Natural killer cell (primary cell): Measurements from ENCODE around the gene COL25A1. TPM values are rescaled to one million over a fixed set of nuclear protein-coding genes. Genes with fewer than 3 reads are reported as not detected.

Experiments used
- ATAC-seq, 3 donors: fragments of 150-1000 bp in 2 of 3; fragments of 200-7000 bp in 1 of 3; cut with Tn5 transposase; 1 replicate in 1 of 3; 2 replicates in 2 of 3; pipeline ENCODE4 v1.10.0; 2021; ENCODE audit warnings: mild to moderate bottlenecking in 2 of 3, moderate library complexity in 2 of 3
- DNase-seq, 2 donors: peaks; one replicate each; pipeline versions ENCODE4 v3.0.0 to v3.0.0-alpha.2; 2013 to 2021; ENCODE audit warnings: mixed read lengths in 1 of 2
- H3K27ac ChIP-seq: one replicate; pipeline ENCODE4 v1.5.1; 2013; ENCODE audit warnings: mild to moderate bottlenecking, low read length
- H3K27me3 ChIP-seq: one replicate; pipeline ENCODE4 v1.6.1; 2013; ENCODE audit warnings: low read length; ENCODE audit not compliant: control insufficient read depth, insufficient read depth
- H3K36me3 ChIP-seq: one replicate; pipeline ENCODE4 v1.6.1; 2013; ENCODE audit warnings: low read length; ENCODE audit not compliant: control insufficient read depth, insufficient read depth
- H3K4me1 ChIP-seq: one replicate; pipeline ENCODE4 v1.6.1; 2013; ENCODE audit warnings: low read length; ENCODE audit not compliant: control insufficient read depth, insufficient read depth
- H3K4me3 ChIP-seq: one replicate; pipeline ENCODE4 v1.5.1; 2013; ENCODE audit warnings: low read length
- H3K9me3 ChIP-seq: one replicate; pipeline ENCODE4 v1.6.1; 2013; ENCODE audit warnings: low read length; ENCODE audit not compliant: control insufficient read depth, insufficient read depth
- H3K27ac Mint-ChIP-seq, 2 donors: one replicate each; pipeline ENCODE4 v1.8.0; 2022; ENCODE audit warnings: mild to moderate bottlenecking in 2 of 2, mixed read lengths in 2 of 2, moderate library complexity in 1 of 2
- H3K27me3 Mint-ChIP-seq, 2 donors: one replicate each; pipeline ENCODE4 v1.8.0; 2022; ENCODE audit warnings: low read depth in 2 of 2, mixed read lengths in 2 of 2
- H3K36me3 Mint-ChIP-seq: one replicate; pipeline ENCODE4 v1.8.0; 2022; ENCODE audit warnings: mixed read lengths
- H3K4me1 Mint-ChIP-seq, 2 donors: one replicate each; pipeline ENCODE4 v1.8.0; 2022; ENCODE audit warnings: mixed read lengths in 2 of 2
- H3K4me3 Mint-ChIP-seq: one replicate; pipeline ENCODE4 v1.8.0; 2022; ENCODE audit warnings: mild to moderate bottlenecking, moderate library complexity, mixed read lengths
- H3K9me3 Mint-ChIP-seq, 2 donors: one replicate each; pipeline ENCODE4 v1.8.0; 2022; ENCODE audit warnings: mixed read lengths in 2 of 2
- WGBS: methylation state at CpG from one replicate; pipeline ENCODE4 v1.1.7; 2013; ENCODE audit warnings: missing lambda C conversion rate; ENCODE audit not compliant: insufficient coverage; 5-methylcytosine and 5-hydroxymethylcytosine counted together
- intact Hi-C: fragments of 100-400 bp; cut with micrococcal nuclease; formaldehyde crosslinking; loops from one replicate; pipeline ENCODE4 v1.14.2; 2022
- total RNA-seq, 4 donors: library from RNA; stranded (reverse); fragments of 120-200 nt in 1 of 4; gene quantifications; one replicate each; pipeline versions ENCODE4 v1.2.3 to v1.2.4, GENCODE V29; 2013 to 2022
- TF ChIP-seq, protein P1 (sequence below): fragments of 200-600 bp; IDR thresholded peaks from one replicate; pipeline ENCODE4 v1.8.0; 2022; ENCODE audit warnings: antibody characterized with exemption

Gene COL25A1
- total RNA-seq, 3 donors from 2014 or later (not counting 1 experiment from before 2014, with no cell fraction given): 0.08 TPM; not detected in 2

DNA sequence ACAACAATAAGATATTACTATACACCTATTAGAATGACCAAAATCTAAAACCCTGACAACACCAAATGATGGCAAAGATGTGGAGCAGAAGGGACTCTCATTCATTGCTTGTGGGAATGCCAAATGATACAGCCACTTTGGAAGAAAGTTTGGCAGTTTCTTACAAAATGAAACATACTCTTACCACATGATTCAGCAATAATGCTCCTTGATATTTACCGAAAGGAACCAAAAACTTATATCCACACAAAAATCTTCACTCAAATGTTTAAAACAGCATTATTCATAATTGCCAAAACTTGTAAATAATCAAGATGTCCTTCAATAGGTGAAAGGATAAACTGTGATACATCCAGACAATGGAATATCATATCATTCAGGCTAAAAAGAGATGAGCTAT, 180.9 kb downstream of the COL25A1 start:
- no peaks in the 10 kb centered on the region for H3K4me1 ChIP-seq
- WGBS: 80% methylated on average over 1 of the region's 1 CpG
- H3K27me3 Mint-ChIP-seq: peaks cover 6 to 9% of the 10 kb centered on the region in 2 donors
- H3K9me3 Mint-ChIP-seq: peaks cover 0 to 4% of the 10 kb centered on the region in 2 donors
- no peak overlapping the region for H3K27ac ChIP-seq
- H3K36me3 ChIP-seq: no peaks in the 10 kb centered on the region
- H3K36me3 Mint-ChIP-seq: no peaks in the 10 kb centered on the region
- ATAC-seq (no peak), DNase-seq (no peak)
- H3K27ac Mint-ChIP-seq: no peak overlapping the region
- no peaks in the 10 kb centered on the region for H3K4me1 Mint-ChIP-seq
- H3K4me3 Mint-ChIP-seq: no peak overlapping the region
- H3K9me3 ChIP-seq: no peaks in the 10 kb centered on the region
- TF ChIP-seq, protein P1, sequence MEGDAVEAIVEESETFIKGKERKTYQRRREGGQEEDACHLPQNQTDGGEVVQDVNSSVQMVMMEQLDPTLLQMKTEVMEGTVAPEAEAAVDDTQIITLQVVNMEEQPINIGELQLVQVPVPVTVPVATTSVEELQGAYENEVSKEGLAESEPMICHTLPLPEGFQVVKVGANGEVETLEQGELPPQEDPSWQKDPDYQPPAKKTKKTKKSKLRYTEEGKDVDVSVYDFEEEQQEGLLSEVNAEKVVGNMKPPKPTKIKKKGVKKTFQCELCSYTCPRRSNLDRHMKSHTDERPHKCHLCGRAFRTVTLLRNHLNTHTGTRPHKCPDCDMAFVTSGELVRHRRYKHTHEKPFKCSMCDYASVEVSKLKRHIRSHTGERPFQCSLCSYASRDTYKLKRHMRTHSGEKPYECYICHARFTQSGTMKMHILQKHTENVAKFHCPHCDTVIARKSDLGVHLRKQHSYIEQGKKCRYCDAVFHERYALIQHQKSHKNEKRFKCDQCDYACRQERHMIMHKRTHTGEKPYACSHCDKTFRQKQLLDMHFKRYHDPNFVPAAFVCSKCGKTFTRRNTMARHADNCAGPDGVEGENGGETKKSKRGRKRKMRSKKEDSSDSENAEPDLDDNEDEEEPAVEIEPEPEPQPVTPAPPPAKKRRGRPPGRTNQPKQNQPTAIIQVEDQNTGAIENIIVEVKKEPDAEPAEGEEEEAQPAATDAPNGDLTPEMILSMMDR: no peak
- intact Hi-C loops: no loop called here
- H3K27me3 ChIP-seq: no peaks in the 10 kb centered on the region
- H3K4me3 ChIP-seq: no peak overlapping the region

DNA sequence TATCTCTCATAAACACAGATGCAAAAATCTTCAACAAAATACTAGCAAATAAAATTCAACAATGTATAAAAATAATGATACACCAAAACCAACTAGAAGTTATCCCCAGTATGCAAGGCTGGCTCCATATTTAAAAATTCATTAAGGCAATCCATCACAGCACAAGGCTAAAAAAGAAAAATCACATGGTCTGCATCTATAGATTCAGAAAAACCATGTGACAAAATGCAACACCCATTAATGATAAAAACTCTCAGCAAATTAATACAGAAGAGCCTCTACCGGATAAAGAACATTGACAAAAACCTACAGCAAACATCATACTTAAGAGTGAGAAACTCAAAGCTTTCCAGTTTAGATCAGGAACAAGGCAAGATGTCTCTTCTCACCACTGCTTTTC, 182.6 kb downstream of the COL25A1 start:
- no peak overlapping the region for H3K27ac Mint-ChIP-seq
- peaks cover 5 to 9% of the 10 kb centered on the region in 2 donors for H3K27me3 Mint-ChIP-seq
- H3K4me1 Mint-ChIP-seq: no peaks in the 10 kb centered on the region
- Histone ChIP-seq H3K4me1 (no peaks in the 10 kb centered on the region), H3K36me3 (no peaks in the 10 kb centered on the region), H3K27ac (no peak overlapping the region), H3K9me3 (no peaks in the 10 kb centered on the region), H3K4me3 (no peak overlapping the region), H3K27me3 (no peaks in the 10 kb centered on the region)
- H3K36me3 Mint-ChIP-seq: no peaks in the 10 kb centered on the region
- H3K9me3 Mint-ChIP-seq: peaks cover 0 to 4% of the 10 kb centered on the region in 2 donors
- TF ChIP-seq, protein P1: no peak
- DNase-seq (no peak), ATAC-seq (no peak)
- intact Hi-C loops: no loop called here
- WGBS: 100% methylated on average over 1 of the region's 1 CpG
- H3K4me3 Mint-ChIP-seq: no peak overlapping the region

DNA sequence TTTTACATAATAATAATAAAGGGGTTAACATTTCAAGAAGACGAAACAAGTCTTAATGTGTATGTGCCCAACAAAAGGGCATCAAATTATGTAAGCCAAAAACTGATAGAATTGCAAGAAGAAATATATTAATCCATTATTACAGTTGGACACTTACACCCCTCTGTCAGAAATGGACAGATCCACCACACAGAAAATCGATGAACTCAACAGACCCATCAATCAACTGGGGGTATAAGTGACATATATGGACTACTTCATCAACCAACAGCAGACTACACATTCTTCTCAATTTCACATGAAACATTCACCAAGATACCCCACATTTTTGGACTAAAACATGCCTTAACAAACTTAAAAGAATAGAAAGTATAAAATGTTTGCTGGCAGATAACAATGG, 183.8 kb downstream of the COL25A1 start:
- no peak overlapping the region for H3K4me3 Mint-ChIP-seq
- TF ChIP-seq, protein P1: no peak
- no peaks in the 10 kb centered on the region for H3K9me3 ChIP-seq
- ATAC-seq: no peak
- H3K27ac Mint-ChIP-seq: no peak overlapping the region
- peaks cover 5 to 9% of the 10 kb centered on the region in 2 donors for H3K27me3 Mint-ChIP-seq
- intact Hi-C loops: no loop called here
- H3K27me3 ChIP-seq: no peaks in the 10 kb centered on the region
- no peaks in the 10 kb centered on the region for H3K4me1 ChIP-seq
- no peaks in the 10 kb centered on the region for H3K4me1 Mint-ChIP-seq
- H3K36me3 ChIP-seq: no peaks in the 10 kb centered on the region
- no peaks in the 10 kb centered on the region for H3K36me3 Mint-ChIP-seq
- 100% methylated on average over 1 of the region's 2 CpGs for WGBS
- no peak for DNase-seq
- no peak overlapping the region for H3K27ac ChIP-seq
- peaks cover 0 to 4% of the 10 kb centered on the region in 2 donors for H3K9me3 Mint-ChIP-seq
- no peak overlapping the region for H3K4me3 ChIP-seq

DNA sequence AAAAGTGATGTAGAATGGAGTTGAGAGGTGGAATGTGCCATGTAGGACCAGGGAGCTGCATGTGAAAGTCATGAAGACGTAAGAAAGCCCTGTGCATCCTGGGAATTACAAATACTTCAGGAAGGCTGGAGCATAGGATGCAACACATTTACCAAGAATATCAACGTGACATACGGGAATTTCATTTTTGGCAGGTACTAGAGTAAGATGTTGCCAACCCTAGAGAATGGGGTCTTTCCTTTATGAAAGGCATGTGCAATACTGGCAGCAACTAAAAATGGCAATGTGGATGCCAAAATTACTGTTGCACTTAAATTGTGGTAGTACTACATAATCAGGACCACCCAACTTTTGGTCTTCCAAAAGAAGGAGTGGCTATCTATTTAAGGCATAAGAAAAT, 188.0 kb downstream of the COL25A1 start:
- no peaks in the 10 kb centered on the region for H3K9me3 ChIP-seq

More for the DNA sequence above, 188.0 kb downstream of the COL25A1 start:
- H3K27me3 Mint-ChIP-seq: no peaks in the 10 kb centered on the region
- Histone ChIP-seq H3K36me3 (no peaks in the 10 kb centered on the region), H3K4me3 (no peak overlapping the region), H3K27me3 (no peaks in the 10 kb centered on the region), H3K27ac (no peak overlapping the region), H3K4me1 (no peaks in the 10 kb centered on the region)
- no peak for DNase-seq
- no peaks in the 10 kb centered on the region for H3K36me3 Mint-ChIP-seq
- no peaks in the 10 kb centered on the region for H3K4me1 Mint-ChIP-seq
- TF ChIP-seq, protein P1: no peak
- no peak overlapping the region for H3K4me3 Mint-ChIP-seq
- intact Hi-C loops: no loop called here
- H3K27ac Mint-ChIP-seq: no peak overlapping the region
- H3K9me3 Mint-ChIP-seq: no peaks in the 10 kb centered on the region
- no peak for ATAC-seq
- WGBS: 91% methylated on average over 3 of the region's 3 CpGs
